Hematopoietic multipotent progenitor cell treated with erythropoietin and hydrocortisone succinate and interleukin-3 and kit ligand, for 4 days (in vitro differentiated cells): ENCODE results near the gene MEF2B.
"Not testable (repeated sequence)": the region's sequence is repeated elsewhere in the genome, so short reads cannot be mapped to it uniquely, and the experiment has no call there.

ENCODE experiments used
- DNase-seq: peaks from one replicate; pipeline ENCODE4 v3.0.0-alpha.2; 2015

The MEF2B gene

DNA sequence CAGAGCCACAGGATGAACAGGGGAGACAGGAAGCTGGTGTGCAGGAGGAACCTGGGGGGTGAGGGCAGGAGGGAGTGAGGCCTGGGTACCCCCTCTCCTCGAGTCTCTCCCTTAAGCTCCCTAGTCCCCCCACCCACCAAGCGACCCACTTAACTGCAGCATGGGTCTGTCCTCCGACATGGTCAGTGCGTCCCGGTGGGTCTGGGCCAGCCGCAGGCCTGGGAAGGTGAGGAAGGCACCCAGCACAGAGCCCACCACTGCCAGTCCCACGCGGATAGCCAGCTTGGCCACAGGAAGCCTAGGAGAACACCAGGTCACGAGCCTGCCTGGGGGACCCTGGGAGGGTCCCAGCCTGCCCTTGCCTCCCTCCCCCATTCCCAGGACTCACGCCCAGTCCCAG, 48.7 kb downstream of the MEF2B start:
- DNase-seq, result no peak

DNA sequence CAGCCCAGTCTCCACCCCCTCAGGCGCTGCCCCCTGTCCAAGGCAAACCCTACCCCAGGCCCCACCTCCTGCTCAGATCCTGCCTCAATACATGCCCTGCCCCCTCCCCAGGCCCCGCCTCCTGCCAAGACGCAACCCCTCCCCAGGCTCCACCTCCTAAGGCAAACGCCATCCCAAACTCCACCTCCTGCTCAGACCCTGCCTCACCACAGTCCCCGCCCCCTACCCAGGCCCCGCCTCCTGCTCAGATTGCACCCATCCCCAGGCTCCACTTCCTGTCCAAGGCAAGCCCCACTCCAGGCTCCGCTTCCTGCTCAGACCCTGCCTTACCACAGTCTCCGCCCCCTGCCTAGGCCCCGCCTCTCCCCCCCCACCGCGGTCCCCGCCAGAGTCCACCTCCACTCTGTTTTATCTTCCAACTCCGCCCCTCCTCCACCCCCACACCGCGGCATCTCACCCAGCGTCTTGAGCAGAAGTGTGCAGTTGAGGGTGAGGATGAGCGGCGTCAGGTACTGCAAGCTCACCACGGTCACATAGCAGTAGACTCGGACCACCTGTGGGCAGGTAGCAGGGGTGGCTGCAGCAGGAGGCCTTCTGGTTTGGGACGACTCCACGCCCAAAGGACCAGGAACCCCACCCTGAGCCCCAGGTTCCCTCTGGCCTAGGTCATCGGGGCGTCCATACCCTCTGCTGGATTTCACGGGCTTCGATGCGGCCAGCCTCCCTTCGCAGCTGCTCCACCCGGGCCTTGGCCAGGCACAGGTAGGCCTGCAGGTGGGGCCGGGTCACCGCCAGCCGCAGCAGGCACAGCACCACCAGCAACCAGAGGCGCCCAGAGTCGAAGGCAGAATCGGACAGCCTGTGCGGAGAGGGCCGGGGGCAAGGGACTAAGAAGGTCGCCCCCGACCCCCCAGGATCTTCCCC, 49.5 kb downstream of the MEF2B start:
- peak; percentile 80 for DNase-seq

DNA sequence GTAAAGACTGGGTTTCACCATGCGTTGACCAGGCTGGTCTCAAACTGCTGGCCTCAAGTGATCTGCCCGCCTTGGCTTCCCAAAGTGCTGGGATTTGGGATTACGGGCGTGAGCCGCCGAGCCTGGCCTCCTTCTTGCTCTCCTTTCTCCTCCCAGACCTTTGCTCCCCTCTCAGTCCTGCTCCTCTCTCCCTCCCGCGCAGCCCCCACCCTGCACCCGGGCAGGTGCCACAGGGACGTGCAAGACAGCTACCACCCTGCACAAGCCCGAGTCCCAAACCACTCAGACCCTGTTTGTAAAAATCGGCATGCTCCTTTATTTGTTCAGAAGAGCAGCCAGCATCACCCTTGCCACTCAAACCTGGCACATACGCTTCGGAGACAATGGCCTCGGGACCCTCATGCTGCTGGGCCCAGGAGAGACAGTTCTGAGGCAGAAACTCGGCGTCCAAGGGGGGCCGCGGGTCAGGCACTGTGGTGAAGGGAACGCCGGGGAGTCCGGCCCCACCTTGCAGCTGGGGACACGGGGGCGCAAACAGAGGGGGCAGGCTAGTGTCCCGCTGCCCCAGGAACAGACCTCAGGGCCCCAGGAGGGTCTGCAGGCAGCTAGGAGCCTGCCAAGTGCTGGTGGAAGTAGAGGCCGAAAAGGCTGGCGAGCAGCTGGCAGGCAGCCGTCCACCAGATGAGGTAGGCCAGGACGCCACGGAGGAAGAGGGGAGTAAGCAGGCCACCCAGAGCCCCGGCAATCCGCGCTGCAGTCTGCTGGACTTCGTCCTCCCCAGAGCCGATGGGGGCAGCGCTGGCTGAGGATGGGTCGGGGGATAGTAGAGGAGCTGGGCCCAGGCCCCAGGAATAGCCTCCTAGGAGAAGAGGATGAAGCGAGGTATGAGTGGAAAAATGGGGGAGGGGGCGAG, 50.5 kb downstream of the MEF2B start:
- no peak for DNase-seq

DNA sequence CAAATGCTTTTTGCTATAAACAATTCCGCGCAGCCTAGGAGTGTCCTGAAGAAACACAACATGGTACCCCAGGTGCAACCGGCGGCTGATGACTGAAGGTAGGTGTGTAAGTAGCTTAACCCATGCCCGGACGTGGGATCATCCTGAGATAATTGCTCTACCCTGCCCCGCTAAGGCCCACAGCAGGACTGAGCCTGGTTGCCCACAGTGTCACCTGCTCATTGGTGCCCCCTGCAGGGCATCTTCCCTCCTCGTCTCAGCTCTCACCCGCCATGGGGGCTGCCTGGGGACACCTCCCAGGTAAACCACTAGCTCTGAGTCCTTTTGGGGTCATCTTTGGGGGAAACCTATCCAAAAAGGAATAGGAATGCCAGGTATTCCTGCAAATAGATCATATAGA, 54.1 kb downstream of the MEF2B start:
- DNase-seq, result peak; percentile 64

GRCh38 chr19:19113040-19113626, 56.9 kb downstream of the MEF2B start:
- DNase-seq, result peak; percentile 75

DNA sequence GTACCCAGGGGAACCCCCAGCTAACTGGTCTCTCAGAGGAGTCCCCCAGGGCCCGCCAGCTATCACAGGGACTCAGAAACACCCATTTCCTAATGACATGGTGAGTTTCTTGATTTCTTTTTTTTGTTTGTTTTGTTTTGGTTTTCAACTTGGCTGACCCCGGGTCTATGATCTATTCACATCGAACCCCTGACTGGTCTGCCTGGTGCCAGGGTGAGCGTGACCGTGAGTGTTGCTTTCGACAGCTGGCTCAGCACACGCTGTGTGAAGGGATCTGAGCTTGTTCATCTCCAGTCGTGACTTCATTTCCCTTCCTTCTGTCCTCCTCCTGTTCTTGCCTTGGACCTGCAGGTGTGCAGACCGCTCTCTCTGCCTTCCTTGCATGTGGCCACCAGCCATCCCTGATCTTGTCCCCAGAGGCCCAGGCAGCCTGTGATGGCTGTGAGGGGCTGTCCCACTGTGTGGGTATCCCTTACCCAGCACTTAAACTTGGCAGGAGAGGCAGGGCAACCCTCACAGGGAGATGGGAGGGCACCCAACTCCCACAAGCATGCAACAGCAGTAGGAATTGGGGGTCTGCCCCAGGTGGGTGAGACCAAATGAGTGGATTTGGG, 58.0 kb downstream of the MEF2B start:
- DNase-seq, result no peak

DNA sequence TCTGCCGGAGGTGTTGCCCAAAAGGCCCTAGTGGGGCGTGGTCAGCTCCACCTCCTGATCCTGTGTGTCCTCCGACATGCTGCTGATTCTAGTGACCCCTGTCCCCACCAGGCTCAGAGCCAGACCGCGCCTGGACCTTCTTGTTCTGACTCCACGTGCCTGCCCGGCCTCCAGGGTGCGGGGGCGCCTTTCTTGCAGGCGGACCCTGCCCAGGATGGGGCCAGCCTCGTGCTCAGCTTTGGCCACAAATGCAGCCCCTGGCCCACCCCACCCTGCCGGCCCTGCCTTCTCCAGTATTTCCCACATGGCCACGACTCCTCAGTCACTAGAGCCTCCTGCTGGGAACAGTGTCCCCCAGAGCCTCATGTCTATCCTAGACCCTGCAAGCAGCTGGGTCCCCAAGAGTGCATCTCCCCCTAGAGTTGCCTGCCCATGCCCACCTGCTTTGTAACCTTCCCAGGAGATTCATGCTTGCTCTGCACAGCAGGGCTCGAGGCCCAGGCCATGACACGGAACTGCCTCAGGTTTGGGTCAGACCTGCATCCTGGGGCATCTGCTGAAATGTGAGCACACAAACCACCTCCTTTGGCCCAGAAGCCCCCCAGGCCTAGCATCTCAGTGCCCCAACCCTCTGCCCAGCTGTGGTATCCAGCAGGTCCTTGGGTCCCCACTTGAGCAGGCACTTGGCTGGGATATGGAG, 58.8 kb downstream of the MEF2B start:
- no peak for DNase-seq

DNA sequence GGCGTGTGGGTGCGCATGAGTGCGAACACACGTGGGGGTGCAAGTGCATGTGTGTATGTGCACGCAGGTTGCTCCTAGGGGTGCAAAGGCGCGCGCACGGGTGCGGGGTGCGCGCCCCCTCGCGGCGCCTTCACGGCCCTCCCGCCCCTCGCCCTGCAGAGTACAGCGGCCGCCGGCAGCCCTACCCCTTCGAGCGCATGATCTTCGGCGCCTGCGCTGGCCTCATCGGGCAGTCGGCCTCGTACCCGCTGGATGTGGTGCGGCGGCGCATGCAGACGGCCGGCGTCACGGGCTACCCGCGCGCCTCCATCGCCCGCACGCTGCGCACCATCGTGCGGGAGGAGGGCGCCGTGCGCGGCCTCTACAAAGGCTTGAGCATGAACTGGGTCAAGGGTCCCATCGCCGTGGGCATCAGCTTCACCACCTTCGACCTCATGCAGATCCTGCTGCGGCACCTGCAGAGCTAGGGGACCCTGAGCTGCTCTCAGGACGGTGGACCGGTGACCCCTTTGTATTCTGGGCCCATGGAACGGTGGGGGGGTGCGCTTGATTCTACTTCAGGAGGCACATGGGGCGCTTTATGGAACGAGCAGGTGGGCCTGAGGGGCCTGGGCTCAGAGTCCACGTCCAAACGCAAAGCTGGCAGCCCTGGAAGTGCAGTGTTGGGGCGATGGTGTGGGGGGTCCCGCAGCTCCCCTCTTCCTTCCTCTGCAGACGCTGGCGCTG, 59.5 kb downstream of the MEF2B start:
- DNase-seq, result peak; percentile 77

- no peak for DNase-seq
Observed at GRCh38 chr19:19109601-19110000, 60.5 kb downstream of the MEF2B start.

DNA sequence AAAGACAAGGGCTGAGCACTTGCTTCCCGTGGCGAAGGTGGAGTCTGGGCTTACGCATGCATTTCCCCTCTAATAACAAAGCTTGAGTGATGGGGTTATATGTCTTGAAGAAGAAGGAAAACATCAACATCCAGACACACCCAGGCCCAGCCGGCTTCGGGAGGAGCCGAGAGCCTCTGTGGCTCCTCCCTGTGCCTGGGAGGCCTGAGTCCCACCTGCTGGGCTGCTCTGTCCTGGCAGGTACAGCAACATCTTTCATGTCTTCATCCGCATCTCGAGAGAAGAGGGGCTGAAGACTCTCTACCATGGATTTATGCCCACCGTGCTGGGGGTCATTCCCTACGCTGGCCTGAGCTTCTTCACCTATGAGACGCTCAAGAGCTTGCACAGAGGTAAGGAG, 62.4 kb downstream of the MEF2B start:
- no peak for DNase-seq

DNA sequence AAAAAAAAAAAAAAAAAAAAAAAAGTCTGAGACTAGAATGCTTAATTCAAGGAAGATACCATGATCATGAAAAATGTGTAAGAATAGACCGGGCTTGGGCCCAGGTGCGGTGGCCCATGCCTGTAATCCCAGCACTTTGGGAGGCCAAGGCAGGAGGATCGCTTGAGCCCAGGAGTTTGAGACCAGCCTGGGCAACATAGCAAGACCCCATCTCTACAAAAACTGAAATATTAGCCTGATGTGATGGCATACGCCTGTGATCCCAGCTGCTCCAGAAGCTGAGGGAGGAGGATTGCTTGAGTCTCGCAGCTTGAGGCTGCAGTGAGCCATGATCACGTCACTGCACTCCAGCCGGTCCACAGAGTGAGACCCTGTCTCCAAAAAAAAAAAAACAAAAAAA, 63.1 kb downstream of the MEF2B start:
- not testable (repeated sequence) for DNase-seq

GRCh38 chr19:19106056-19106551, 64.0 kb downstream of the MEF2B start:
- DNase-seq, result no peak

DNA sequence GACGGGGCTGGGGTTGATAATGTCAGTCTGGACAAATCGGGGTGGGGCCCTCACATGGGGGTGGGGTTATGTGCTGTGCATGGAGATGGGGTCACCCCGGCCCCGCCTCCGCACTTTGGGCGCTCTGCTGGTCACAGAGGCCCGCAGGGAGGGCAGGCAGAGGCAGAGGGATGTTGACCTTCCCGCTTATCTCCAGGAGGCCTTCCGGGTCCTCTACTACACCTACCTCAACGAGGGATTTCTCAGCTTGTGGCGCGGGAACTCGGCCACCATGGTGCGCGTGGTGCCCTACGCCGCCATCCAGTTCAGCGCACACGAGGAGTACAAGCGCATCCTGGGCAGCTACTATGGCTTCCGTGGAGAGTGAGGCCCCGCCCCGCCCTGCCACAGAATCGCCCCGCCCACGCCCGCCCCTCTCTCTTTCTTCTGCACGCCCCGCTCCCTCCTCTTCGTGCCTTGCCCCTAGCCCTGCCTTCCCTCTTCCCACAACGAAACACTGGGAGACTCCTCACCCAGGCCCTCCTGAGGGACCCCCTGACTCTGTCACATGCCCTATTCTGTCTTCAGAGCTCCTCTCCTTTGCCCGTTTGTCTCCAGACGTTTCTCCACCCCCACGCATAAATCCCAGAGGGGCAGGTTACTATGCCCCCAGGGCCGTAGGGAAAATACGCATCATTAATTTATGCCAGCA, 64.6 kb downstream of the MEF2B start:
- peak; percentile 47 for DNase-seq

DNA sequence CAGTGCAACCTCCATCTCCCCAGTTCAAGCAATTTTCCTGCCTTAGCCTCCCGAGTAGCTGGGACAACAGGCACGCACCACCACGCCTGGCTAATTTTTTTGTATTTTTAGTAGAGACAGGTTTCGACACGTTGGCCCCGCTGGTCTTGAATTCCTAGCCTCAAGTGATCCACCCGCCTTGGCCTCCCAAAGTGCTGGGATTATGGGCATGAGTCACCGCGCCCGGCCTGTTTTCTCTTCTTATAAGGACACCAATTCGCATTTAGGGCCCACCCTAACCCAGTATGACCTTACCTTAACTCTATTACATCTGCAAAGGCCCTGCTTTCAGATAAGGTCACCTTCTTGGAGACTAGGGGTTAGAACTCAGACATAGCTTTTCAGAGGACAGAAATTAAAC, 66.9 kb downstream of the MEF2B start:
- no peak for DNase-seq

DNA sequence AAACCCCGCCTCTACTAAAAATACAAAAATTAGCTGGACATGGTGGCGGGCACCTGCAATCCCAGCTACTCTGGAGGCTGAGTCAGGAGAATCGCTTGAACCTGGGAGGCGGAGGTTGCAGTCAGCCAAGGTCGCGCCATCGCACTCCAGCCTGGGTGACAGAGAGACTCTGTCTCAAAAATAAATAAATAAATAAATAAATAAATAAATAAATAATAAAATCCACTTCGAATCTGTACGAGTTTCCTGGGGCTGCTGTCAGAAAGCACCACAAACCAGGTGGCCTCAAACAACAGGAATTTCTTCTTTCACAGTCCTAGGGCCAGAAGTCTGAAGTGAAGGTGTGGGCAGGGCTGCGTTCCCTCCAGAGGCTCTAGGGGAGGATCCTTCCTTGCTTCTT, 67.5 kb downstream of the MEF2B start:
- not testable (repeated sequence) for DNase-seq

DNA sequence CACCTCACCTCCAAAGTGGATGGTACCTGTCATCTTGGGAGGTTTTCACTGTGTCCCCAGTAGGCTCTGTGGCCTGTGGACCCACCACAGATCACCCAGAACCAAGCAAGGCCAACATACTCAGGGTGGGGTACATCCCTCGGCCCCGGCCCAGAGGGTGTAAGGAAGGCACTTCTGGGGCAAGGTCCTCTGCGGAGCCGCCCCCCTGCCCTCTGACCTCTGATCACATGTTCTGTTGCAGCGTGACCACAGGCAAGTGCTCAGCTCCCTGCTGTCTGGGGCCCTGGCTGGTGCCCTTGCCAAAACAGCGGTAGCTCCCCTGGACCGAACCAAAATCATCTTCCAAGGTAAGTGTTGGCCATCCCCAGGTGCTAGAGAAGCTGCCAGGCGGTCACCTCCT, 68.5 kb downstream of the MEF2B start:
- DNase-seq, result no peak

DNA sequence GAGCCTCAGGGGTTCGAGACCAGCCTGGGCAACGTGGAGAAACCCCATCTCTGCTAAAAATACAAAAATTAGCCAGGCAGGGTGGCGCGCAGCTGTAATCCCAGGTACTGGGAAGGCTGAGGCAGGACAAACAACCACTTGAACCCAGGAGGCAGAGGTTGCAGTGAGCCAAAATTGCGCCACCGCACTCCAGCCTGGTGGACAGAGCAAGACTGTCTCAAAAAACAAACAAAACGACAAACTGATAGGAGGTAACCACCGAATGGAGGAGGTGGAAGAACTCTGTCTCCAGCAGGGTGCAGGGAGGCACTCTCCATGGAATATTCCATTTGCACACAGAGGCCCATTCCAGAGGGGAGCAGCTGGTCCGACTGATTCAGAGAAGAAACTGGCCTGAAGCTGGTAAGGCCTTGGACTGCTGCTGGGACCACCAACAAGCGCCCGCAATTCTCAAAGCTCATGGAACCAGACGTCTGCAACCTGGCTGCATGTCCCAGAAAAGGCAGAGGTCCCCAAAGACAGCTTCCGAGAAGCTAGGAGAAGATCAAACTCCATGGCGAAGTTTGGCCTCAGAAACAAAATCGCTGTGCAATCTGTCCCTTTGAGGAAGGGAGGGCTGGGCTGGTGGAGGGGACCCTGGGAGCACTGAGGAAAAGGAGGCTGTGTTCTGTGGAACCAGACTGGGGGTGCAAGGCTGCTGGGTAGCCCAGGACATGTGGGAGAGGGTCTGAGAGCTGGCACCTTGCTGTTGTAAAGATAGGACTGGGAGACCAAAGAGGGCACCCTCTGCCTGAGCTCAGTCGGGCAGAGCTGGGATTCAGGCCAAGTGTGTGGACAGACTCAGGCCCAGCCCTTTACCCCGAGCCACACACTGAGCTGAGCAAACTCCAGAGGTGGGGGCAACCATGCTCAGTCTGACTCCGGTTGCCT, 71.1 kb downstream of the MEF2B start:
- no peak for DNase-seq

DNA sequence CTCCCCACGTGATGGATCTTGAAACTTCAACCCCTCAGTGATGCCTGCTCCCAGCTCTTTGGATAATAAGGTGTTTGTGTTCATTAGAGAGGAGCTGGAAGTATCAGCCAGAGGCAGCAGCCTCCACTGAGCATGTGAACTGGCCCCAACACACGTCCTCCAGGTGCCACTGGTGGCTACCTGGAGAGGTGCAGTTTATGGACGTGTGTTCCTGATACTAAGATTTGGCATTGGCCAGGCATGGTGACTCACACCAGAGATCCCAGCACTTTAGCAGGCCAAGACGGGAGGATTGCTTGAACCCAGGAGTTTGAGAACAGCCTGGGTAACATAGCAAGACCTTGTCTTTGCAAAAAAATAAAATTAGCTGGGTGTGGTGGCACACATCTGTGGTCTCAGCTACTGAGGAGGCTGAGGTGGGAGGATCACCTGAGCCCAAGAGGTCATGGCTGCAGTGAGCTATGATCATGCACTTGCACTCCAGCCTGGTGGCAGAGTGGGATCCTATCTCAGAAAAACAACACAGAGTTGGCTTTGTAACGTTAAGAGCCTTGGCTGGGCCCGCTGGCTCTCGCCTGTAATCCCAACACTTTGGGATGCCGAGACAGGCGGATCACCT, 71.9 kb downstream of the MEF2B start:
- no peak for DNase-seq
